GM10266 (cell line): ENCODE measurements around the gene IRF2.

Experiments used
- DNase-seq: peaks from one replicate; pipeline ENCODE4 v3.0.0; 2012; ENCODE audit errors: extremely low spot score
- TF ChIP-seq, protein P1 (sequence below): IDR thresholded peaks from 2 replicates; pipeline ENCODE4 v1.5.1; 2012; ENCODE audit warnings: mild to moderate bottlenecking, low read depth; ENCODE audit not compliant: control insufficient read depth, insufficient read depth; ENCODE audit errors: missing control alignments

IRF2 gene

DNA sequence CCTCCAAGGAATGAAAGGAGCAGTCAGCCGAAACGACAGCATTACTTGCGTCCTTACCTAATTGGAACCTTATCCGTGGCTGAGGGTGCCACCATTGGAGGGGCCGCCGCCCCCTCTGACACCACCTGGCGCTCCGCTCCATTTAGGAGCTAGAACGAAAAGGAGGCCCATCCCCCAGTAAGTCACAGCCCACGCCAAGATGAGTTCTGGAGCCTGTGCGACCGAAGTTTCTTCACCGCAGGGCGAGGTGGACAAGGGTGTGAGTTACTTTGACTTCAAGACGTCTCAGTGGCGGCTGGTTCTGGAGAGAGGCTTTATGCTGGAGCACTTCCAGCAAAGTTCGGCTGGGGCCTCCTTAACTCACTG lies 729 bp upstream of the IRF2 start:
- DNase-seq: peak; percentile 57
- TF ChIP-seq, protein P1, sequence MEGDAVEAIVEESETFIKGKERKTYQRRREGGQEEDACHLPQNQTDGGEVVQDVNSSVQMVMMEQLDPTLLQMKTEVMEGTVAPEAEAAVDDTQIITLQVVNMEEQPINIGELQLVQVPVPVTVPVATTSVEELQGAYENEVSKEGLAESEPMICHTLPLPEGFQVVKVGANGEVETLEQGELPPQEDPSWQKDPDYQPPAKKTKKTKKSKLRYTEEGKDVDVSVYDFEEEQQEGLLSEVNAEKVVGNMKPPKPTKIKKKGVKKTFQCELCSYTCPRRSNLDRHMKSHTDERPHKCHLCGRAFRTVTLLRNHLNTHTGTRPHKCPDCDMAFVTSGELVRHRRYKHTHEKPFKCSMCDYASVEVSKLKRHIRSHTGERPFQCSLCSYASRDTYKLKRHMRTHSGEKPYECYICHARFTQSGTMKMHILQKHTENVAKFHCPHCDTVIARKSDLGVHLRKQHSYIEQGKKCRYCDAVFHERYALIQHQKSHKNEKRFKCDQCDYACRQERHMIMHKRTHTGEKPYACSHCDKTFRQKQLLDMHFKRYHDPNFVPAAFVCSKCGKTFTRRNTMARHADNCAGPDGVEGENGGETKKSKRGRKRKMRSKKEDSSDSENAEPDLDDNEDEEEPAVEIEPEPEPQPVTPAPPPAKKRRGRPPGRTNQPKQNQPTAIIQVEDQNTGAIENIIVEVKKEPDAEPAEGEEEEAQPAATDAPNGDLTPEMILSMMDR: no peak

DNA sequence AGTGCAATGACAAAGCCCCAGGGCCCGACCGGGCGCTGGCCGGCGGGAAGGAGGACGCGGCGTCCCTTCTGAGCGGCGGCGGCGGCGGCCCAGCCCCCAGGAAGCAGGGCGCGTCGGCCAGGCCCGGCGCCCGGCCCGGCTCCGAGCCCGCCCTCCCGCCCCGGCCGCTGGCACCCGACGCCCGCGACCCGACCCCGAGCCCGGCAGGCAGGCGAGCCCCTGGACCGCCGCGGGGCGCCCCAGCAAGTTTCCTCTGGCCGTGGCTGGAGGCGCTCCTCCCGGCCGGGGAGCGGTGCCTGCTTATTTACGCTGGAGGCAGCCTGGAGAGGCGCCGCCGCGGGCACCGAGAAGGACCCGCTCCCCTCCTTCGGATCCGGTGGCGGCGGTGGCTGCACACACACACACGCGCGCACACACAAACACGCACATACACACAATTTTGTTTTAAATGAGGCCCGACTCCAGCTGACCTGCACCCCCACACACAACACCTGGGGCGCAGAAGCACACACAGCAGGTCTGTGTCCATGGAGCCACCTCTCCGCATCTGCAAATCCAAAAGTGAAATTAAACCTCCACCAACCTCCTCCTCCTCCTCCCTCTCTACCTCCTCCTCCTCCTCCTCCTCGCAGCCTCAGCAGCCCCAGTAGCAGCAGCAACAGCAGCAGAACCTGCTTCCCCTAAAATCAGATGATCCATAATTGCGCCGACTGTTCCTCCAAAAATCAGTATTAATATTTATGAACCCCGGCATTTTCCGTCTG lies 669 bp downstream of the IRF2 start:
- TF ChIP-seq, protein P1: no peak
- peak; percentile 70 for DNase-seq

DNA sequence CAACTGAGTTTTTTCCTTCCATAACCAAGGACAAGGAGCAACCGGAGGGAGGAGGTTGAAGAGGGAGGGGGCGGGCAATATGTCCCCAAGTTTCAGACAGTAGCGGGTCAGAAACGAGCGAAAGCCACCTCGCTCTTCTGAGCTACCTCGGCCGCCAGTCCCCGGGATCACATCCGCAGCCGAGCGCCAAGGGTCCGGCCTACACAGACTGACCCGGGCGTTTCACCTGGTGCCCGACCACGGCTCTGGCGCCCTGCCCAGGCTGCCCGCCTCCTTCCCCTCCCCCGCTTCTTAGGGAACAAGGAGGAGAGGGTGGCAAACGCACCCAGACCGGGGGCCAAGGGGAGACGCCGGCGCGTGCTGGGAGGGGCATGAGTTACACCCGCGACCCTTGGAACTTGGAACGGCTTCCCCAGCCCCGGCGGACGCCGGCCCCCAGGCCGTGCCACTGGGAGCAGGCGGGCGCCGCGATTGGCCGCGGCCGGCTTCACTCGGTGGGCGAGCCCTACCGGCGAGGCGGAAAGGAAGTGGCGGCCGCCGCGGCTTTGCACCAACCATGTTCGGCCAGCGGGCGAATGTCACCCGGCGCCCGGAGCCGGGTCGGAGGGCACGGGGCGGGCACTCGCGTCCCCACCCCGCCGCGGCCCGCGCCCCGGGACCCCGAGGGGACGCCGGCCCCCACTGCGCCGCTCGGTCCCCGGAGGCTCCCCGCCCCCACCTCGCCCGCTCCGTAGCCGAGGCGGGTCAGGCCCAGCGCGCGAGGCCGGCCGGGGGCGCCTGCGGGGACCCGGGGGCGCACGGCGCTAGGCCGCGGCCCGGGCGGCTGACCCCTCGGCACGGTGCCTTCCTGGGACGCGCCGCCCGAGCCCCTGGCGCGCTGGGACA lies 1.5 kb downstream of the IRF2 start:
- TF ChIP-seq, protein P1: no peak
- peak; percentile 80 for DNase-seq

DNA sequence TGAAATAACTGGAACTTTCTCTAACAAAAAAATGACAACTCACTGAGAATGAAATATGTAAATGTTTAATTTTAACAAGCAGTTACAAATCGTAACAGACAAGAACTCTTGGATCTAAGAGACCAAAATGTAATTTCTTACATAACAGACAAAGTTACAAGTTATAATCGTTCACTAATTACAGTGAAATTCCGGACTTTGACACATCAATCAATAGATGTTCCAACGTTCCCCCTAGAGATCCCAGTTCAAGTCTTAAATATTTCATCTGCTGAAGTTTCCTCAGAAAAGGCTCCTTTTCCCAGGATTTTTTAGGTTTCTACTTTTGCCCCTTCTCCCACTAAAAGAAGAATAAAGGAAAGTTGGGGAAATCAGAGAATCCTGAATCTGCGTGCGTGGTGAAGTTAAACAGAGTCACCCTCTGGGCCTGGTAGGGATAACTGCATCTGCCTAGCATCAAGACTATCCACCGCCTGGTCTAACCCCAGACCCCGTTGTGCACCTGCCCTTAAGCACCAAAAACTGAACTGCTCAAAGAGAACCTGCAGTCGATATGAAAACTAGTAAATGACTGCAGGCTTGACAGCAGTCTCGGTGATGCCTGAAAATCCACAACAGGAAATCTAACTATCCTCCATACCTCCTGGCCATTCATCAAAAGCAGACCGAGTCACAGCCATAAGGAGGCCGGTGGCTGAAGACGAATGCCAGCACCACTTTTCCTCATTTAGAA lies 2.3 kb downstream of the IRF2 start:
- TF ChIP-seq, protein P1: peak; percentile 7
- DNase-seq: peak; percentile 55

DNA sequence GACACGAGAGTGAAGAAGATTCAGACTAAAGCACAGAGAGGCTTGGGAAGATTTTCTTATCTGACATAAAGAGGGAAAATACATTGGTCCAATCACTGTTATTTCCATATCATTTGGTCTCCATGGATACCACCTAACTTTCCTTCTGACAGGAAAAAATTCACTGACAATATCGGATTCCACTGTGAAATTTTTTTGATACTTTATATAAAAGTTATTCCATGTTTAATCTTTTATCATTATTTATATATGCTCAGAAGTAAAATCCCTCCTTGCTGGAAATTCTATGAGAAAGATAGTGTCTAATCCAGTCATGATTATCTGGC lies 3.6 kb downstream of the IRF2 start:
- DNase-seq: no peak
- TF ChIP-seq, protein P1: no peak

DNA sequence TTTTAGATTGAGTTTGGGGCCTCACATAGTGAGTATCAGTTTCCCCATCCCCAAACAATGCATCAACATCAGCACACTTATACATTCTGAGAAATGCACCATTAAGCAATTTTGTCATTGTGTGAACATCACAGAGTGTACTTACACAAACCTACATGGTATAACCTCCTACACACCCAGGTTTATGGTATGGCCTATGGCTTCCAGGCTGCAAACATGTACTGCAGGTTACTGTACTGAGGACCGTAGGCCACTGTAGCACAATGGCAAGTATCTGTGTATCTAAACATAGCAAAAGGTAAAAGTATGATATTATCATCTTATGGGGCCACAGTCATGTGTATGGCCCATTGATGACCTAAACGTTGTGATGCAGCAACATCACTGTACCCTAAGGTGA lies 7.7 kb downstream of the IRF2 start:
- DNase-seq: no peak
- TF ChIP-seq, protein P1: no peak
